SU-DHL-6 (cell line): ENCODE results near the gene PXDN.

ENCODE experiments used
- H2AFZ ChIP-seq: fragments of 200-600 bp; sonication (generic); 2 replicates; pipeline ENCODE4 v1.6.1; 2014; ENCODE audit warnings: low read depth, mild to moderate bottlenecking, moderate library complexity, mixed read lengths, antibody characterized with exemption, low read length; ENCODE audit not compliant: severe bottlenecking
- H3F3A ChIP-seq: fragments of 200-600 bp; shearing (Covaris generic); 2 replicates; pipeline ENCODE4 v1.6.0; 2016; ENCODE audit warnings: antibody characterized with exemption, mild to moderate bottlenecking; ENCODE audit not compliant: insufficient read depth
- H3K27ac ChIP-seq: fragments of 200-600 bp; sonication (generic); 2 replicates; pipeline ENCODE4 v1.5.1; 2016; ENCODE audit warnings: low read depth, mild to moderate bottlenecking, low read length, moderate library complexity, mixed read lengths
- H3K27me3 ChIP-seq: fragments of 200-600 bp; sonication (generic), shearing (Covaris generic); 2 replicates; pipeline ENCODE4 v1.6.0; 2014; ENCODE audit warnings: mild to moderate bottlenecking, low read length
- H3K36me3 ChIP-seq: fragments of 200-600 bp; sonication (generic); 2 replicates; pipeline ENCODE4 v1.6.1; 2014; ENCODE audit warnings: mild to moderate bottlenecking, low read length, mixed read lengths
- H3K4me2 ChIP-seq: fragments of 300-600, 200-600 bp; shearing (Covaris generic), sonication (generic); 2 replicates; pipeline ENCODE4 v1.6.0; 2014; ENCODE audit warnings: low read length, low read depth, mild to moderate bottlenecking; ENCODE audit not compliant: poor library complexity, severe bottlenecking
- H3K4me3 ChIP-seq: fragments of 200-600 bp; sonication (generic); 2 replicates; pipeline ENCODE4 v1.5.1; 2014; ENCODE audit warnings: antibody characterized with exemption, low read length, mild to moderate bottlenecking, mixed read lengths; ENCODE audit not compliant: insufficient read depth, poor library complexity, severe bottlenecking
- H3K79me2 ChIP-seq: fragments of 200-600 bp; sonication (generic); 2 replicates; pipeline ENCODE4 v1.6.1; 2014; ENCODE audit warnings: mild to moderate bottlenecking, low read length, moderate library complexity; ENCODE audit not compliant: insufficient read depth
- H3K9ac ChIP-seq: fragments of 200-600 bp; sonication (generic); 2 replicates; pipeline ENCODE4 v1.7.0; 2014; ENCODE audit warnings: mild to moderate bottlenecking, low read length
- H3K9me2 ChIP-seq: fragments of 200-600 bp; sonication (generic); replicated peaks from 2 replicates; pipeline ENCODE4 v1.6.1; 2014; ENCODE audit warnings: low read length; ENCODE audit not compliant: insufficient read depth
- H3K9me3 ChIP-seq: fragments of 200-600 bp; sonication (generic); 2 replicates; pipeline ENCODE4 v1.6.1; 2014; ENCODE audit warnings: low read length, mixed read lengths; ENCODE audit not compliant: insufficient read depth
- H4K20me1 ChIP-seq: fragments of 200-600 bp; sonication (generic); 2 replicates; pipeline ENCODE4 v1.6.1; 2014; ENCODE audit warnings: low read depth, mild to moderate bottlenecking, antibody characterized with exemption, low read length, moderate library complexity, mixed read lengths
- EZH2phosphoT487 ChIP-seq: fragments of 200-600 bp; sonication (generic), shearing (Covaris generic); conservative IDR thresholded peaks from 2 replicates; pipeline ENCODE4 v1.6.1; 2018; ENCODE audit warnings: mild to moderate bottlenecking, antibody characterized with exemption, low read length, moderate library complexity, mixed read lengths
- TF ChIP-seq, protein P1 (sequence below): fragments of 200-600 bp; sonication (generic); IDR thresholded peaks from one replicate; pipeline ENCODE4 v1.5.1; 2017; ENCODE audit warnings: antibody characterized with exemption, mild to moderate bottlenecking, low read length, moderate library complexity; ENCODE audit not compliant: insufficient read depth, poor library complexity, severe bottlenecking

The PXDN gene

GRCh38 chr2:1621501-1621900, 122.8 kb downstream of the PXDN start:
- H3K9ac ChIP-seq: no peak overlapping the region
- no peaks in the 10 kb centered on the region for H4K20me1 ChIP-seq
- H2AFZ ChIP-seq: no peak overlapping the region
- H3K79me2 ChIP-seq: no peaks in the 10 kb centered on the region
- no peaks in the 10 kb centered on the region for H3K9me3 ChIP-seq
- no peak for TF ChIP-seq EZH2phosphoT487
- TF ChIP-seq, protein P1, sequence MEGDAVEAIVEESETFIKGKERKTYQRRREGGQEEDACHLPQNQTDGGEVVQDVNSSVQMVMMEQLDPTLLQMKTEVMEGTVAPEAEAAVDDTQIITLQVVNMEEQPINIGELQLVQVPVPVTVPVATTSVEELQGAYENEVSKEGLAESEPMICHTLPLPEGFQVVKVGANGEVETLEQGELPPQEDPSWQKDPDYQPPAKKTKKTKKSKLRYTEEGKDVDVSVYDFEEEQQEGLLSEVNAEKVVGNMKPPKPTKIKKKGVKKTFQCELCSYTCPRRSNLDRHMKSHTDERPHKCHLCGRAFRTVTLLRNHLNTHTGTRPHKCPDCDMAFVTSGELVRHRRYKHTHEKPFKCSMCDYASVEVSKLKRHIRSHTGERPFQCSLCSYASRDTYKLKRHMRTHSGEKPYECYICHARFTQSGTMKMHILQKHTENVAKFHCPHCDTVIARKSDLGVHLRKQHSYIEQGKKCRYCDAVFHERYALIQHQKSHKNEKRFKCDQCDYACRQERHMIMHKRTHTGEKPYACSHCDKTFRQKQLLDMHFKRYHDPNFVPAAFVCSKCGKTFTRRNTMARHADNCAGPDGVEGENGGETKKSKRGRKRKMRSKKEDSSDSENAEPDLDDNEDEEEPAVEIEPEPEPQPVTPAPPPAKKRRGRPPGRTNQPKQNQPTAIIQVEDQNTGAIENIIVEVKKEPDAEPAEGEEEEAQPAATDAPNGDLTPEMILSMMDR: no peak
- H3K27me3 ChIP-seq: no peaks in the 10 kb centered on the region
- no peaks in the 10 kb centered on the region for H3K36me3 ChIP-seq
- no peak overlapping the region for H3K4me2 ChIP-seq
- H3K9me2 ChIP-seq: no peaks in the 10 kb centered on the region
- H3K27ac ChIP-seq: no peak overlapping the region
- H3K4me3 ChIP-seq: no peak overlapping the region
- no peaks in the 10 kb centered on the region for H3F3A ChIP-seq

GRCh38 chr2:1621041-1621440, 123.3 kb downstream of the PXDN start:
- Histone ChIP-seq H3K9me3 (no peaks in the 10 kb centered on the region), H3K27me3 (no peaks in the 10 kb centered on the region), H3K9me2 (no peaks in the 10 kb centered on the region), H4K20me1 (no peaks in the 10 kb centered on the region), H3K27ac (no peak overlapping the region), H3K4me2 (no peak overlapping the region), H3F3A (no peaks in the 10 kb centered on the region), H3K4me3 (no peak overlapping the region), H3K9ac (no peak overlapping the region), H2AFZ (no peak overlapping the region), H3K79me2 (no peaks in the 10 kb centered on the region), H3K36me3 (no peaks in the 10 kb centered on the region)
- TF ChIP-seq, protein P1: no peak
- no peak for TF ChIP-seq EZH2phosphoT487

DNA sequence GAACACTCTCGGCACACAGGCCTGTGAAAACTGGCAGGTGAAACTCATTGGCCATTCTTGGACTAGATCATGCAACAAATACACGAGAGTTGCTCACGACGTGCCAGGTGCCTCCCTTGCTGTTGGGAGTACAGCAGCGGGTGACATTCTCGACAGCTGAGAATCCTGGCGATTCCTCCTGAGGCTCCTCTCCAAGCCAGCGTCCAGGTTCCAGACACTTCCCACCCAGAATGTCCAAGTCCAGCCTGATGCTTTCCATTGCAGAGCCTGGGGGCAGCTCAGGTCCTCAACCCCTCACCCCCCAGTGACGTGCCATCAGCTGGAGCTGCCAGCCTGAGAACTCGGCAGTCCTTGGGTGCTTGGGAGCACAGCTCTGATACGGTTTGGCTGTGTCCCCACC, 124.2 kb downstream of the PXDN start:
- Histone ChIP-seq H2AFZ (no peak overlapping the region), H3K9me3 (no peaks in the 10 kb centered on the region), H3K36me3 (no peaks in the 10 kb centered on the region), H3K9ac (no peak overlapping the region), H3K9me2 (no peaks in the 10 kb centered on the region), H3K4me3 (no peak overlapping the region), H3K27ac (no peak overlapping the region), H4K20me1 (no peaks in the 10 kb centered on the region), H3F3A (no peaks in the 10 kb centered on the region), H3K79me2 (no peaks in the 10 kb centered on the region), H3K4me2 (no peak overlapping the region), H3K27me3 (no peaks in the 10 kb centered on the region)
- TF ChIP-seq EZH2phosphoT487: no peak
- TF ChIP-seq, protein P1: no peak
